HFF-Myc (cell line): ENCODE results near the gene TMEM132D.

Experiments used
- DNase-seq: peaks from one replicate; pipeline ENCODE4 v3.0.0-alpha.2; 2011; ENCODE audit warnings: low read depth; ENCODE audit errors: extremely low read depth
- H3K4me3 ChIP-seq: replicated peaks from 2 replicates; pipeline ENCODE4 v1.5.1; 2011; ENCODE audit warnings: low read depth, mild to moderate bottlenecking, control low read depth, low read length
- CTCF ChIP-seq: IDR thresholded peaks from 2 replicates; pipeline ENCODE4 v1.5.1; 2012; ENCODE audit warnings: mild to moderate bottlenecking, low read depth, low read length, control low read depth; ENCODE audit errors: missing control alignments

Gene TMEM132D

DNA sequence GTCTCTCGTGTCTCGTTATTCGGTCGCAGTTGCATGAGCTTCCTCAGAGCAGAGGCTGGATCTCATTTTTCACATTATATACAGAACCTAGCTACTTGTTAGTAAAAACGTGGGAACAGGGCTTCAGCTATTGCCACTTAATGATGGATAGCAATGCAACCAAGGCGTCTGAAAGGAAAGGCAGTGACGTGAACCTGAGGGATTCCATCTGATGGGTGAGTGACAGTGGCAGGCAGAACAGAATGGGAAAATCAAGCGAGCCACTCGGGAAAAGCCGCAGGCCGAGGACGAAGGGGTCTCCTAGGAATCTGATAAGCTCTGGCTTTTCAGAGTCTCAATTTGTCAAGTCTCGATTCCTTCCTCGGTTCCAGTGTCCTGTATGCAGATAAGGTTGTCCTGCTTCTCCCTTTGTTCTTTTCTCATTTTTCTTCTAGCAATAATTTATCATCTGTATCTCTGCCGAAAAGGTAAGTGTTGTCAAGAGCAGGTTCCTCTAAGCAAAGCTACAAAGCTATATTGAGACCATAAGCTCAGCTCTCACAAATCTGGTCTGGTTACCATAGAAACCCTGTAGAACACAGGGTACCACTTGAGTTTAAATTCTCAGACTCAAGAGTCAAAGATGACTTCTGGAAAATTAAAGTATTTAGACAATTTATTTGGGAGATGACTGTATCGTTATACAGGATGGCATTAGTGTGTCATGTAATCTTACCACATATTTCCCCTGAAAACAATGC, 633.9 kb downstream of the TMEM132D start:
- no peak overlapping the region for H3K4me3 ChIP-seq
- no peak for TF ChIP-seq CTCF
- DNase-seq = no peak

- TF ChIP-seq CTCF = no peak
- no peak overlapping the region for H3K4me3 ChIP-seq
- DNase-seq = no peak
Observed at GRCh38 chr12:129258781-129259318, 645.0 kb downstream of the TMEM132D start.

GRCh38 chr12:129257524-129257923, 646.3 kb downstream of the TMEM132D start:
- TF ChIP-seq CTCF = no peak
- no peak for DNase-seq
- no peak overlapping the region for H3K4me3 ChIP-seq

- no peak for DNase-seq
- H3K4me3 ChIP-seq = no peak overlapping the region
- no peak for TF ChIP-seq CTCF
Observed at GRCh38 chr12:129246630-129247029, 657.2 kb downstream of the TMEM132D start.

GRCh38 chr12:129245769-129246168, 658.1 kb downstream of the TMEM132D start:
- no peak for DNase-seq
- no peak for TF ChIP-seq CTCF
- H3K4me3 ChIP-seq = no peak overlapping the region

GRCh38 chr12:129241852-129242251, 662.0 kb downstream of the TMEM132D start:
- no peak for DNase-seq
- H3K4me3 ChIP-seq = no peak overlapping the region
- no peak for TF ChIP-seq CTCF

DNA sequence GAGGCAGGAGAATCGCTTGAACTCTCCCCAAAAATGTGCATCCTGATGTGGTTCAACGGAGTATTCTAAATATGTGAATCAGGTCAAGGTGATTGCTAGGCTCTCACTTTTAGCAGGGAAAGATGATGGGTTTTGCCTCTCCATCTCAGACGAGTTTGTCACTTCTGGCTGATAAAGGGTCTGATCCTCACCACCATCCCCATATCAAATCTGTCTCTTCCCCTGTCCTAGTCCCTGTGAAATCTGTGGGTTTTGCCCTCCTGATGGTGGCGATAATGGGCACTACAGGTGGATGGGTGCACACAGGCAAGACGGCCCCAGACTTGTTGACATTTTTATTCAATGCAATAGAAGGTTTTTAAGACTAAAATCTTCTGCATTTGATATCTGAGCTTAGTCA, 665.9 kb downstream of the TMEM132D start:
- TF ChIP-seq CTCF = no peak
- DNase-seq = no peak
- H3K4me3 ChIP-seq = no peak overlapping the region
